Measurements from ENCODE around the gene GPATCH3.

The GPATCH3 gene

DNA sequence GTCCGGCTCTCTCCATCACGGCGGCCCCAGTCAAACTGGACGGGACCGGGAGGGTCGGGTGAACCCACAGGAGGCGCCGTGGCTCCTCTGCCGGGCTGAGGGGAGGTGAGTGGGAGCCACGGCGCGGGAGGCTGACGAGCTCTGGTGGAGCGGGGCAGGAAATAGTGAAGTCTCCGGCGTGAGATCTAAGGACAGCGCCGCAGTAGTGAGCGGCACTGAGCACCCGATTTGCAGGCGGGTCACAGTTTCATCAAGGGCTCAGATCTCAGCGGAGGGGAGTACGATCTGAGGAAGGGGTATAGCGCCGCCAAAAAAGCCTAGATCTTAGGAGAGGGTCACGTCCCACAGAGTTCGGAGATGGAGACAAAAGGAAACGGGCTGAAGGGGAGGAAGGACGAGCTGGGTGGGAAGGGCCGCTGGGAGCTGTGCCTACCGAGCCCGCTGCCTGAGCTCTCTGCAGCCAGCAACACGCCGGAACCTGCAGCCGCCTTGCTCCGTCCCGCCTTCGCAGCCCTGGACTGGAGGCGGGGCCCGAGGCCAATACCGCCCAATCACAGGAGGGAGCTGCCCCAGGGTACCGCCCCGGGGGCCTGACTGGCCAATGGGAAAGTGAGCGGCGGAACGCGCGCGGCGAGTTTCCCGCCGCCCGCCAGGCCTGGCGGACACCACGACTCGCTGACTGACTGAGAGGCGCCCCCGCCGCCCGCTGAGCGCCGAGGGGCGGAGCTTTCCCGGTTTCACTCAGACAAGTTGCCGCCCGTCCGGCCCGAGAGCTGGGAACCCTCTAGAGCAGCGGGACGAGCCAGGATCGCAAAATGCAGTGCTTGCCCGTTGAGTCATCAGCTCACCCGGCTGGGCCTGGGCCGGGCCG, 35.4 kb downstream of the GPATCH3 start:
- H3K4me3 ChIP-seq (ENCODE audit: low read depth, low read length) = peak overlapping the region; percentile 59
- TF ChIP-seq, protein P1, sequence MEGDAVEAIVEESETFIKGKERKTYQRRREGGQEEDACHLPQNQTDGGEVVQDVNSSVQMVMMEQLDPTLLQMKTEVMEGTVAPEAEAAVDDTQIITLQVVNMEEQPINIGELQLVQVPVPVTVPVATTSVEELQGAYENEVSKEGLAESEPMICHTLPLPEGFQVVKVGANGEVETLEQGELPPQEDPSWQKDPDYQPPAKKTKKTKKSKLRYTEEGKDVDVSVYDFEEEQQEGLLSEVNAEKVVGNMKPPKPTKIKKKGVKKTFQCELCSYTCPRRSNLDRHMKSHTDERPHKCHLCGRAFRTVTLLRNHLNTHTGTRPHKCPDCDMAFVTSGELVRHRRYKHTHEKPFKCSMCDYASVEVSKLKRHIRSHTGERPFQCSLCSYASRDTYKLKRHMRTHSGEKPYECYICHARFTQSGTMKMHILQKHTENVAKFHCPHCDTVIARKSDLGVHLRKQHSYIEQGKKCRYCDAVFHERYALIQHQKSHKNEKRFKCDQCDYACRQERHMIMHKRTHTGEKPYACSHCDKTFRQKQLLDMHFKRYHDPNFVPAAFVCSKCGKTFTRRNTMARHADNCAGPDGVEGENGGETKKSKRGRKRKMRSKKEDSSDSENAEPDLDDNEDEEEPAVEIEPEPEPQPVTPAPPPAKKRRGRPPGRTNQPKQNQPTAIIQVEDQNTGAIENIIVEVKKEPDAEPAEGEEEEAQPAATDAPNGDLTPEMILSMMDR (IDR thresholded peaks at IDR 0.05; ENCODE audit: insufficient read depth, low read depth, low read length, missing control alignments) = no peak
- DNase-seq (ENCODE audit: low read depth) = peak; percentile 99

DNA sequence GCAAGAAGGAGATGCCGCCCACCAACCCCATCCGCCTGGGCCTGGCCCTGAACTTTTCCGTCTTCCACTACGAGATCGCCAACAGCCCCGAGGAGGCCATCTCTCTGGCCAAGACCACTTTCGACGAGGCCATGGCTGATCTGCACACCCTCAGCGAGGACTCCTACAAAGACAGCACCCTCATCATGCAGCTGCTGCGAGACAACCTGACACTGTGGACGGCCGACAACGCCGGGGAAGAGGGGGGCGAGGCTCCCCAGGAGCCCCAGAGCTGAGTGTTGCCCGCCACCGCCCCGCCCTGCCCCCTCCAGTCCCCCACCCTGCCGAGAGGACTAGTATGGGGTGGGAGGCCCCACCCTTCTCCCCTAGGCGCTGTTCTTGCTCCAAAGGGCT, 36.6 kb downstream of the GPATCH3 start:
- DNase-seq (ENCODE audit: low read depth) = no peak
- TF ChIP-seq, protein P1 (IDR thresholded peaks at IDR 0.05; ENCODE audit: insufficient read depth, low read depth, low read length, missing control alignments) = no peak
- peak overlapping the region; percentile 59 for H3K4me3 ChIP-seq (ENCODE audit: low read depth, low read length)

DNA sequence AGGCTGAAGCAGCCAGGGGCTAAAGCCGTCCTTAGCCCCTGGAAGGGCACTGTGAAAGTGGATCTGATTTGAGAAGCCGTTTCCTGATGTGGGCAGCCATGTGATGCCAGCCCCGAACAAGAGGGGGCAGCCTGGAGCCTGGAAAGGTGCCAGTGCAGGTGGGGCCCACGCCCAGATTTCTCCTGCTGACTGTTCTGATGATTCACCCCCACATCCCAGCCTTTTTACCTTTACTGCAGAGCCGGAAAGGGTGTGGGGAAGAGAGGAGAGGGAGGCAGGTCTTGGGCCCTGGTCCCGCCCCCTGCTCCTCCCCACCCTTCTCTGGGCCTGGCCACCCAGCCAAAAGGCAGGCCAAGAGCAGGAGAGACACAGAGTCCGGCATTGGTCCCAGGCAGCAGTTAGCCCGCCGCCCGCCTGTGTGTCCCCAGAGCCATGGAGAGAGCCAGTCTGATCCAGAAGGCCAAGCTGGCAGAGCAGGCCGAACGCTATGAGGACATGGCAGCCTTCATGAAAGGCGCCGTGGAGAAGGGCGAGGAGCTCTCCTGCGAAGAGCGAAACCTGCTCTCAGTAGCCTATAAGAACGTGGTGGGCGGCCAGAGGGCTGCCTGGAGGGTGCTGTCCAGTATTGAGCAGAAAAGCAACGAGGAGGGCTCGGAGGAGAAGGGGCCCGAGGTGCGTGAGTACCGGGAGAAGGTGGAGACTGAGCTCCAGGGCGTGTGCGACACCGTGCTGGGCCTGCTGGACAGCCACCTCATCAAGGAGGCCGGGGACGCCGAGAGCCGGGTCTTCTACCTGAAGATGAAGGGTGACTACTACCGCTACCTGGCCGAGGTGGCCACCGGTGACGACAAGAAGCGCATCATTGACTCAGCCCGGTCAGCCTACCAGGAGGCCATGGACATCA, 37.2 kb downstream of the GPATCH3 start, which contains the start of gene SFN:
TSS of gene SFN (plus strand) at position 369 of the 904 bp plus-strand sequence. CDS start at position 433, 64 bp downstream.
- TF ChIP-seq, protein P1 (IDR thresholded peaks at IDR 0.05; ENCODE audit: insufficient read depth, low read depth, low read length, missing control alignments) = peak; percentile 64
- DNase-seq (ENCODE audit: low read depth) = peak; percentile 71
- peak within 1 kb of the TSS; percentile 59 for H3K4me3 ChIP-seq (ENCODE audit: low read depth, low read length)

- no peak for DNase-seq (ENCODE audit: low read depth)
- H3K4me3 ChIP-seq (ENCODE audit: low read depth, low read length) = no peak overlapping the region
- TF ChIP-seq, protein P1 (IDR thresholded peaks at IDR 0.05; ENCODE audit: insufficient read depth, low read depth, low read length, missing control alignments) = no peak
Measured at GRCh38 chr1:26861889-26862378, 38.3 kb downstream of the GPATCH3 start.

GRCh38 chr1:26861286-26861701, 39.0 kb downstream of the GPATCH3 start:
- DNase-seq (ENCODE audit: low read depth) = no peak
- TF ChIP-seq, protein P1 (IDR thresholded peaks at IDR 0.05; ENCODE audit: insufficient read depth, low read depth, low read length, missing control alignments) = no peak
- H3K4me3 ChIP-seq (ENCODE audit: low read depth, low read length) = no peak overlapping the region

DNA sequence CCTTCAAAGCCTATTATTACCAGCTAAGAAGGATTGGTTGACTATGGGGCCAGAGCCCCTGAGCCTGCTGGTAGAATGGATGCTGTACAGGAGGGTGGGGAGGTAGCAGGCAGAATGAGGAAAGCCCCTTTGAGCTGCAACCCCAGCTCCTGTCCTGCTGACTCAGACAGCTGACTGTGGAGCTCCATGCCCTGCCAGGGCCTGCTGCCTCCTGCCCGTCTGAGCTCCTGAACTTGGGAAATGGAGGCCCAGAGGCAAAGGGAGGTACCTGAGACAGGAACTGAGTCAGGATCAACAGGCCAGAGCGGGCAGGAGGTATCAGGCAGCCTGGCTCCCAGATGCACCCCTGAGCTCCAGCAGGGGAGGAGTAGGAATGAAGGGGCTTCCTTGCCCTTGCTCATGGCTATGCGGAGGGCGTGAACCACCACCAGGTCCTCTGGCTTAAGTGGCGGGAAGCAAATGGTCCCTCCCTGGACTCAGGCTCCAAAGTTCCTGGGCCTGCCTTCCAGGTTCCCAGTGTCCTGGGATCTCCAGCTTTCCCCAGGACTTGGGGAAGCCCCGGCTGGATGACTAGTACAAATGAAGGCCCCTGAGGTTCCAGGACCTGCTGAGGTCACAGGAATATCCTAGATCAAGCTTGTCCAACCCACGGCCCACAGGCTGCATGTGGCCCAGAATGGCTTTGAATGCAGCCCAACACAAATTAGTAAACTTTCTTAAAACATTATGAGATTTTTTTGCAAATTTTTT, 41.2 kb downstream of the GPATCH3 start:
- TF ChIP-seq, protein P1 (IDR thresholded peaks at IDR 0.05; ENCODE audit: insufficient read depth, low read depth, low read length, missing control alignments) = no peak
- no peak overlapping the region for H3K4me3 ChIP-seq (ENCODE audit: low read depth, low read length)
- no peak for DNase-seq (ENCODE audit: low read depth)

Measured in GM12865 (cell line).